Adrenal gland (tissue), 5 donors: ENCODE measurements around the gene PROX1.

Experiments
- CTCF ChIP-seq, 6 experiments: fragments of 450-650 bp in 4 of 6; fragments of 200-600 bp in 2 of 6; sonication (generic) in 1 of 6; IDR thresholded peaks; 1 replicate in 5 of 6; 2 replicates in 1 of 6; pipeline versions ENCODE4 v1.5.1 to v1.8.0; 2016 to 2021; ENCODE audit warnings: antibody characterized with exemption in 6 of 6, mild to moderate bottlenecking in 2 of 6, moderate library complexity in 1 of 6
- POLR2A ChIP-seq, 2 donors: fragments of 450-650 bp; IDR thresholded peaks; one replicate each; pipeline ENCODE4 v1.6.1; 2017; ENCODE audit warnings: antibody characterized with exemption in 2 of 2, mild to moderate bottlenecking in 2 of 2, moderate library complexity in 1 of 2
- donor health status: DM: no; HTN: no; CAD: no.

- TF ChIP-seq CTCF (IDR thresholded peaks at IDR 0.05), result no peak
- TF ChIP-seq POLR2A (IDR thresholded peaks at IDR 0.05), result no peak
Measured at GRCh38 chr1:213982289-213982671, 5.5 kb upstream of the PROX1 start.
